ENCODE measurements around the gene PRMT3.
"Not testable (repeated sequence)": the region's sequence is repeated elsewhere in the genome, so short reads cannot be mapped to it uniquely, and the experiment has no call there.

The PRMT3 gene

GRCh38 chr11:20374741-20375300 is 12.7 kb upstream of the PRMT3 start:
- DNase-seq (ENCODE audit: low spot score), result no peak

- no peak for DNase-seq (ENCODE audit: low spot score)
These were observed 11.3 kb upstream of the PRMT3 start for GRCh38 chr11:20376162-20376730.

GRCh38 chr11:20385996-20386395 is 1.5 kb upstream of the PRMT3 start:
- not testable (repeated sequence) for DNase-seq (ENCODE audit: low spot score)

GRCh38 chr11:20388096-20389055 is 860 bp downstream of the PRMT3 start:
- DNase-seq (ENCODE audit: low spot score), result peak; percentile 58

GRCh38 chr11:20397281-20397680 is 9.8 kb downstream of the PRMT3 start:
- peak; percentile 65 for DNase-seq (ENCODE audit: low spot score)

- DNase-seq (ENCODE audit: low spot score), result no peak
These were observed 12.0 kb downstream of the PRMT3 start for GRCh38 chr11:20399498-20399897.

GRCh38 chr11:20403059-20403458 is 15.5 kb downstream of the PRMT3 start:
- DNase-seq (ENCODE audit: low spot score), result no peak

- no peak for DNase-seq (ENCODE audit: low spot score)
These were observed 19.0 kb downstream of the PRMT3 start for GRCh38 chr11:20406484-20406883.

- no peak for DNase-seq (ENCODE audit: low spot score)
These were observed 19.8 kb downstream of the PRMT3 start for GRCh38 chr11:20407344-20407743.

- DNase-seq (ENCODE audit: low spot score), result no peak
These were observed 27.9 kb downstream of the PRMT3 start for GRCh38 chr11:20415432-20415831.

- no peak for DNase-seq (ENCODE audit: low spot score)
These were observed 30.3 kb downstream of the PRMT3 start for GRCh38 chr11:20417771-20418170.

- DNase-seq (ENCODE audit: low spot score), result no peak
These were observed 34.4 kb downstream of the PRMT3 start for GRCh38 chr11:20421946-20422345.

GRCh38 chr11:20429216-20429615 is 41.7 kb downstream of the PRMT3 start:
- DNase-seq (ENCODE audit: low spot score), result no peak

GRCh38 chr11:20438637-20439036 is 51.1 kb downstream of the PRMT3 start:
- no peak for DNase-seq (ENCODE audit: low spot score)

GRCh38 chr11:20443596-20443995 is 56.1 kb downstream of the PRMT3 start:
- DNase-seq (ENCODE audit: low spot score), result peak; percentile 46

GRCh38 chr11:20444535-20444934 is 57.0 kb downstream of the PRMT3 start:
- DNase-seq (ENCODE audit: low spot score), result no peak

- DNase-seq (ENCODE audit: low spot score), result no peak
These were observed 61.3 kb downstream of the PRMT3 start for GRCh38 chr11:20448834-20449233.

- DNase-seq (ENCODE audit: low spot score), result no peak
These were observed 63.3 kb downstream of the PRMT3 start for GRCh38 chr11:20450829-20451228.

- DNase-seq (ENCODE audit: low spot score), result no peak
These were observed 64.1 kb downstream of the PRMT3 start for GRCh38 chr11:20451568-20451967.

- no peak for DNase-seq (ENCODE audit: low spot score)
These were observed 65.1 kb downstream of the PRMT3 start for GRCh38 chr11:20452585-20452984.

- DNase-seq (ENCODE audit: low spot score), result no peak
These were observed 66.3 kb downstream of the PRMT3 start for GRCh38 chr11:20453657-20454316.

GRCh38 chr11:20457001-20457799 is 69.7 kb downstream of the PRMT3 start:
- no peak for DNase-seq (ENCODE audit: low spot score)
